ENCODE data around the gene NEO1. TPM values are rescaled to one million over a fixed set of nuclear protein-coding genes. Genes with fewer than 3 reads are reported as not detected.

The NEO1 gene
- polyA plus RNA-seq, 1 of the 3 experiments (the other 2 are of a cell fraction) = 13.1 TPM

- no peak for TF ChIP-seq CTCF (IDR thresholded peaks at IDR 0.05)
- TF ChIP-seq ELF1 (IDR thresholded peaks at IDR 0.05) = no peak
- TF ChIP-seq JUND (IDR thresholded peaks at IDR 0.05) = no peak
- TF ChIP-seq RFX5 (IDR thresholded peaks at IDR 0.05; ENCODE audit: low read length) = no peak
- TF ChIP-seq NRF1 (IDR thresholded peaks at IDR 0.05; ENCODE audit: low read depth, low read length) = no peak
- no peak for TF ChIP-seq FOXM1 (IDR thresholded peaks at IDR 0.05; ENCODE audit: low read depth)
Measured at GRCh38 chr15:73051391-73051806, 864 bp upstream of the NEO1 start (continued).

GRCh38 chr15:73052653-73053397 is 562 bp downstream of the NEO1 start:
- Histone ChIP-seq H3K9me2 (no peaks in the 10 kb centered on the region), H3K79me2 (ENCODE audit: insufficient read depth) (0 out of 2 replicates have a peak, but pooled peaks cover under 1% of the 10 kb centered on the region), H3F3A (replicated peaks; ENCODE audit: insufficient read depth) (no peaks in the 10 kb centered on the region), H3K4me1 (ENCODE audit: control insufficient read depth in 1 of 2, insufficient read depth in 2 of 2, low read depth in 1 of 2, low read length in 1 of 2) (peaks cover 0 to 5% of the 10 kb centered on the region in 2 experiments; a peak in 2 of 4 replicates), H2AFZ (ENCODE audit: low read depth) (peak overlapping the region; percentile 61), H4K20me1 (ENCODE audit: insufficient read depth) (peaks cover 10% of the 10 kb centered on the region; the same call in 1 of the 2 replicates), H3K27me3 (ENCODE audit: insufficient read depth) (no peaks in the 10 kb centered on the region), H3K4me3 (ENCODE audit: low read depth in 2 of 2, low read length in 1 of 2) (peak overlapping the region; percentile 68 to 78), H3K4me2 (peak overlapping the region; percentile 93), H3K27ac (ENCODE audit: low read depth in 2 of 2, low read length in 1 of 2) (peak overlapping the region in 1 of 2 experiments; percentile 82; a peak in 3 of 4 replicates), H3K9ac (peak overlapping the region; percentile 70), H3K36me3 (replicated peaks in 1 of 2; ENCODE audit: control insufficient read depth in 1 of 2, insufficient read depth in 2 of 2, low read length in 1 of 2) (no peaks in the 10 kb centered on the region), H3K9me3 (no peaks in the 10 kb centered on the region)
- WGBS (ENCODE audit: low lambda C conversion rate) = 2% methylated on average over 36 of the region's 61 CpGs
- TF ChIP-seq USF2 (IDR thresholded peaks at IDR 0.05; ENCODE audit: borderline replicate concordance, low read depth, low read length) (no peak), USF1 (IDR thresholded peaks at IDR 0.05; ENCODE audit: borderline replicate concordance, low read depth) (no peak), NRF1 (IDR thresholded peaks at IDR 0.05; ENCODE audit: low read depth, low read length) (no peak), SMC3 (IDR thresholded peaks at IDR 0.05; ENCODE audit: low read depth, low read length) (0 out of 2 replicates have a peak, but pooled peaks have one; percentile 16), JUND (IDR thresholded peaks at IDR 0.05) (no peak), FOSL2 (IDR thresholded peaks at IDR 0.05; ENCODE audit: borderline replicate concordance, low read depth) (no peak), MXI1 (IDR thresholded peaks at IDR 0.05; ENCODE audit: low read depth, low read length) (peak; percentile 40; the same call in 1 of the 2 replicates), RAD21 (IDR thresholded peaks at IDR 0.05; ENCODE audit: low read length) (peak; percentile 47), ELF1 (IDR thresholded peaks at IDR 0.05) (no peak), REST (IDR thresholded peaks at IDR 0.05; ENCODE audit: low read depth, low read length) (no peak), CTCF (IDR thresholded peaks at IDR 0.05) (peak; percentile 43), CHD2 (IDR thresholded peaks at IDR 0.05; ENCODE audit: low read length, partially characterized antibody) (peak; percentile 81), MEF2A (IDR thresholded peaks at IDR 0.05; ENCODE audit: borderline replicate concordance, low read depth) (no peak)
- ChIA-PET CTCF (interaction anchor here (0.6 to 1.7 kb wide), 14 partner anchors 9 to 546 kb away, joined by 3 to 11 read pairs (median 4); no protein-coding TSS in a partner anchor), POLR2A (no interaction called here)
- DNase-seq = peak; percentile 65
